GM12874 (cell line): ENCODE data around the gene COBL.

Experiments
- TF ChIP-seq, protein P1 (sequence below): IDR thresholded peaks from 2 replicates; pipeline ENCODE4 v1.5.1; 2011; ENCODE audit warnings: low read depth, mild to moderate bottlenecking, control low read depth, low read length, moderate library complexity; ENCODE audit not compliant: insufficient read depth

COBL gene

DNA sequence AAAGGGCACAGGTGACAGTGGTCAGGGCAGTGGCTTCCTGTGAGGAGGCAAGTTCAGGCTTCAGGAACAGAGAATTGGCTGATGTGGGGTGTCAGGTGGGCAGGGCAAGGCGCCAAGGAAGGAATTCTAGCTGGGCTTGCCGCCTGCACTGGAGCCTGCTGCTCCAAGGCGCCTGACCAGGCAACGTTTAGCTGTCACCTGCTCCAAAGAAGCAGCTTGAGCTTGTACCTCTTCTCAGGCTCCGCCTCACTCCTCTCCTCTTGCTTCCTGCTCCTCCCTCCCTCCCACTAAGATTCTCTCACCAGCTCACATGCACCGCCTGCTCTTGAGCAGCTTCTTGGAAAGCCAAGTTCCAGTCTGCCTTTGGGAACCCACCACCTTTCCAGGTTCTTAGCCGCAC is 346.5 kb downstream of the COBL start:
- TF ChIP-seq, protein P1, sequence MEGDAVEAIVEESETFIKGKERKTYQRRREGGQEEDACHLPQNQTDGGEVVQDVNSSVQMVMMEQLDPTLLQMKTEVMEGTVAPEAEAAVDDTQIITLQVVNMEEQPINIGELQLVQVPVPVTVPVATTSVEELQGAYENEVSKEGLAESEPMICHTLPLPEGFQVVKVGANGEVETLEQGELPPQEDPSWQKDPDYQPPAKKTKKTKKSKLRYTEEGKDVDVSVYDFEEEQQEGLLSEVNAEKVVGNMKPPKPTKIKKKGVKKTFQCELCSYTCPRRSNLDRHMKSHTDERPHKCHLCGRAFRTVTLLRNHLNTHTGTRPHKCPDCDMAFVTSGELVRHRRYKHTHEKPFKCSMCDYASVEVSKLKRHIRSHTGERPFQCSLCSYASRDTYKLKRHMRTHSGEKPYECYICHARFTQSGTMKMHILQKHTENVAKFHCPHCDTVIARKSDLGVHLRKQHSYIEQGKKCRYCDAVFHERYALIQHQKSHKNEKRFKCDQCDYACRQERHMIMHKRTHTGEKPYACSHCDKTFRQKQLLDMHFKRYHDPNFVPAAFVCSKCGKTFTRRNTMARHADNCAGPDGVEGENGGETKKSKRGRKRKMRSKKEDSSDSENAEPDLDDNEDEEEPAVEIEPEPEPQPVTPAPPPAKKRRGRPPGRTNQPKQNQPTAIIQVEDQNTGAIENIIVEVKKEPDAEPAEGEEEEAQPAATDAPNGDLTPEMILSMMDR, result no peak
